ENCODE results near the gene SCNN1A. TPM values are rescaled to one million over a fixed set of nuclear protein-coding genes. Genes with fewer than 3 reads are reported as not detected.
A peak's percentile ranks its signal among the peaks of the same experiment; 100 is the strongest.

The SCNN1A gene
- total and polyA plus RNA-seq, 7 experiments from 2014 or later = 0.22 to 5.3 (median 1.6) TPM

DNA sequence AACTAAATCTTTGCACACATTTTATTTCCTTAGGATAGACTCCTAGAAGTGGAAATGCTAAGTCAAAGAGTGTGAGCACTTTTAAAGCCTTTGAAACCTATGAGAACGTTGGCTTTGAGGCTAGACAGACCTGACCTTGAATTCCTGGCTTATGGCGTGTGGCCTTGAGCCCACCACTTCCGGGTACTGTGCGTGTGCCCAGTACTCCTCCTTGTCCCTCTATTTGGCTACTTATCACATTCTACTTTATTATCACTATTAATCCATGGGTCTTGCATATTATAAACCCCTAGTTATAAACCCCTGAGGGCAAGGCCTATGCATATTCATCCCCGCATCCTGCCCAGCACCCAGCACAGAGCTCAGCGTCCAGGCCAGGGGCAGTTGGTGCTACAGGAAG, 43.4 kb upstream of the SCNN1A start:
- H3K9me3 Mint-ChIP-seq = no peaks in the 10 kb centered on the region
- Histone ChIP-seq H3K4me3 (ENCODE audit: low read length) (no peak overlapping the region), H3K9me3 (ENCODE audit: control insufficient read depth in 2 of 3, low read length in 3 of 3) (no peaks in the 10 kb centered on the region), H3K36me3 (ENCODE audit: control insufficient read depth in 2 of 3, insufficient read depth in 3 of 3, low read length in 3 of 3) (no peaks in the 10 kb centered on the region), H3K4me1 (ENCODE audit: control insufficient read depth in 2 of 2, insufficient read depth in 2 of 2, low read length in 2 of 2) (peaks cover 7% of the 10 kb centered on the region in 2 donors), H3K27me3 (ENCODE audit: control insufficient read depth in 2 of 2, insufficient read depth in 2 of 2, low read length in 2 of 2) (no peaks in the 10 kb centered on the region), H3K27ac (ENCODE audit: low read depth, low read length) (no peak overlapping the region)
- no peak overlapping the region for H3K4me3 Mint-ChIP-seq
- peaks cover 7 to 14% (median 8%) of the 10 kb centered on the region in 7 donors for H3K4me1 Mint-ChIP-seq
- no peaks in the 10 kb centered on the region for H3K36me3 Mint-ChIP-seq
- ATAC-seq (no peak), DNase-seq (no peak)
- ChIA-PET CTCF (interaction anchor here (1.3 kb wide), 1 partner anchor 47 kb away, joined by 10 read pairs; no protein-coding TSS in a partner anchor), POLR2A (interaction anchor here (0.6 kb wide), 1 partner anchor 21 kb away, joined by 5 read pairs; no protein-coding TSS in a partner anchor)
- peaks cover 0 to 8% (median 0%) of the 10 kb centered on the region in 5 donors for H3K27me3 Mint-ChIP-seq
- no peak overlapping the region for H3K27ac Mint-ChIP-seq
- intact Hi-C loops (cut with micrococcal nuclease) = no loop called here

DNA sequence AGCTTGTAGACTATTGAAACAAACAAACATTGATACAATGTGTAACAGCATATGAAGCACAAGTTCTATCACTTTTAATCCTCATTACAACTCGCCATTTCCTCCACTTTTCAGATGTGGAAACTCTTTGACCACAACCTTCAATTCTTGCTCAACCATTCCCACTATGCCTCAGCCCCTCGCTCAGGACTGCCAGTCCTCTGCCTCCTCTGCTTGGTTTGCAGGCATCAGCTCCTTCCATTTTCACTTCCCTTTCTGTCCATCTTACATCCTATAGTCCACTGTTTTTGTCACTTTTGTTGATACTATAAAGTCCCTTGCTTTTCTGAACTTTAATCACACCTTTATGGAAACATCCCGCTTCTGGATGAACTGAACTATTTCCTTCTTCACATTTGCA, 41.2 kb upstream of the SCNN1A start:
- Mint-ChIP-seq H3K4me3 (no peak overlapping the region), H3K36me3 (no peaks in the 10 kb centered on the region), H3K27ac (no peak overlapping the region), H3K4me1 (peaks cover 0 to 14% (median 4%) of the 10 kb centered on the region in 7 donors), H3K9me3 (no peaks in the 10 kb centered on the region), H3K27me3 (peaks cover 0 to 8% (median 0%) of the 10 kb centered on the region in 5 donors)
- H3K36me3 ChIP-seq (ENCODE audit: control insufficient read depth in 2 of 3, insufficient read depth in 3 of 3, low read length in 3 of 3) = no peaks in the 10 kb centered on the region
- no peaks in the 10 kb centered on the region for H3K4me1 ChIP-seq (ENCODE audit: control insufficient read depth in 2 of 2, insufficient read depth in 2 of 2, low read length in 2 of 2)
- POLR2A ChIA-PET = interaction anchor here (0.6 kb wide), 1 partner anchor 158 kb away, joined by 4 read pairs; no protein-coding TSS in a partner anchor
- ATAC-seq (peak; percentile 67), DNase-seq (no peak)
- CTCF ChIA-PET = no interaction called here
- H3K4me3 ChIP-seq (ENCODE audit: low read length) = no peak overlapping the region
- H3K9me3 ChIP-seq (ENCODE audit: control insufficient read depth in 2 of 3, low read length in 3 of 3) = no peaks in the 10 kb centered on the region
- H3K27me3 ChIP-seq (ENCODE audit: control insufficient read depth in 2 of 2, insufficient read depth in 2 of 2, low read length in 2 of 2) = no peaks in the 10 kb centered on the region
- intact Hi-C loops (cut with micrococcal nuclease) = no loop called here
- no peak overlapping the region for H3K27ac ChIP-seq (ENCODE audit: low read depth, low read length)

DNA sequence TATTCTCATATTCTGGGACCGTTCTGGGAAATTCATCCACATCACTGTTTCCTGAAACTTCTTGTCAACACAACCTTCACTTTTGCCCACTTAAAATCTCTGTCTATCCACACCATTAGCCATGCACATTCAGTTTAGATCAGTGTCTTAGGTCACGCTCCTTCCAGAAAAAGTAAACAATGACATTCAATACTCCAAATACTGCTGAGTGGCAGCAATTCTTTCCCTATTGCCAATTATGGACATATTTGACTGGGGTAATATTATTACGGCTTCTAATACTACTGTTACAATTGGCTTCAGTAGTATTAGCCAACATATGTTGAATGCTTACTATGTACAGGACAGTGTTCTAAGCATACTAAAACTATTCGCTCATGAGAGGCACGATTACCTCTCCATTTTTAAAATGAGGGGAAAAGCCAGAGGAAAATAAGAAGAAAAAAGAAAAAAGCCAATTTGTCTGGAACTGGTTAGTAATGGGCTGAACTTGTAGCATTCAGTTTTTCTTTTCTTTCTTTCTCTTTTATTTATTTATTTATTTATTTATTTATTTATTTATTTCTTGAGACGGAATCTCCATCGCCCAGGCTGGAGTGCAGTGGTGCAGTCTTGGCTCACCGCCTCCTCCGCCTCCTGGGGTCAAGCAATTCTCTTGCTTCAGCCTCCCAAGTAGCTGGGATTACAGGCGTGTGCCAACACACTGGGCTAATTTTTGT, 32.0 kb upstream of the SCNN1A start:
- Histone ChIP-seq H3K27me3 (ENCODE audit: control insufficient read depth in 2 of 2, insufficient read depth in 2 of 2, low read length in 2 of 2) (no peaks in the 10 kb centered on the region), H3K36me3 (ENCODE audit: control insufficient read depth in 2 of 3, insufficient read depth in 3 of 3, low read length in 3 of 3) (no peaks in the 10 kb centered on the region), H3K4me1 (ENCODE audit: control insufficient read depth in 2 of 2, insufficient read depth in 2 of 2, low read length in 2 of 2) (no peaks in the 10 kb centered on the region), H3K27ac (ENCODE audit: low read depth, low read length) (no peak overlapping the region), H3K4me3 (ENCODE audit: low read length) (no peak overlapping the region), H3K9me3 (ENCODE audit: control insufficient read depth in 2 of 3, low read length in 3 of 3) (no peaks in the 10 kb centered on the region)
- ChIA-PET POLR2A (no interaction called here), CTCF (no interaction called here)
- intact Hi-C loops (cut with micrococcal nuclease) = no loop called here
- H3K36me3 Mint-ChIP-seq = no peaks in the 10 kb centered on the region
- no peak overlapping the region for H3K27ac Mint-ChIP-seq
- peaks cover 0 to 37% (median 0%) of the 10 kb centered on the region in 5 donors for H3K27me3 Mint-ChIP-seq
- ATAC-seq = no peak
- no peak overlapping the region for H3K4me3 Mint-ChIP-seq
- peaks cover 0 to 3% (median 0%) of the 10 kb centered on the region in 7 donors for H3K4me1 Mint-ChIP-seq
- H3K9me3 Mint-ChIP-seq = peaks cover 0 to 5% (median 0%) of the 10 kb centered on the region in 11 donors
- no peak for DNase-seq

DNA sequence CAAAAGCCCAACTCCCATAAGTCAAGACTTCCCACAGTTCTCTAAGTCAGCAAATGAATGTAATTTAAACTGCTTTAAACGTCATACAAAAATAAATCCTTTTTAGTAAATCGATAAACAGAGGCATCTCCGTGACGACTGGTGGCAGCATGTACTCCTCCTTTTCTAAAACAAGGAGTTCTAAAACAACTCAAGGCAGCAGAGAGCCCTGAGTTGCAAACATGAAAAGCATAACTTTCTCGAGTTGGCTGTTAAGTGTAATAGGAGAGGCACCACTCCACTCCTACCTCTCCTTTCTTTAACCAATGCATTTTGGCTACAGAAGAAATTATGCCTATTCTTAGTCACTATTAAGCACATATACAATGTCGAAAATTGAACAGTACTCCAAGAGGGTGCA, 30.6 kb upstream of the SCNN1A start:
- Mint-ChIP-seq H3K27ac (no peak overlapping the region), H3K27me3 (peaks cover 0 to 37% (median 0%) of the 10 kb centered on the region in 5 donors), H3K4me3 (no peak overlapping the region), H3K9me3 (peaks cover 0 to 5% (median 0%) of the 10 kb centered on the region in 11 donors), H3K36me3 (no peaks in the 10 kb centered on the region), H3K4me1 (peaks cover 0 to 3% (median 0%) of the 10 kb centered on the region in 7 donors)
- ATAC-seq (no peak), DNase-seq (no peak)
- intact Hi-C loops (cut with micrococcal nuclease) = no loop called here
- POLR2A ChIA-PET = no interaction called here
- Histone ChIP-seq H3K4me1 (ENCODE audit: control insufficient read depth in 2 of 2, insufficient read depth in 2 of 2, low read length in 2 of 2) (no peaks in the 10 kb centered on the region), H3K27me3 (ENCODE audit: control insufficient read depth in 2 of 2, insufficient read depth in 2 of 2, low read length in 2 of 2) (no peaks in the 10 kb centered on the region), H3K4me3 (ENCODE audit: low read length) (no peak overlapping the region), H3K9me3 (ENCODE audit: control insufficient read depth in 2 of 3, low read length in 3 of 3) (no peaks in the 10 kb centered on the region), H3K36me3 (ENCODE audit: control insufficient read depth in 2 of 3, insufficient read depth in 3 of 3, low read length in 3 of 3) (no peaks in the 10 kb centered on the region), H3K27ac (ENCODE audit: low read depth, low read length) (no peak overlapping the region)
- CTCF ChIA-PET = no interaction called here

DNA sequence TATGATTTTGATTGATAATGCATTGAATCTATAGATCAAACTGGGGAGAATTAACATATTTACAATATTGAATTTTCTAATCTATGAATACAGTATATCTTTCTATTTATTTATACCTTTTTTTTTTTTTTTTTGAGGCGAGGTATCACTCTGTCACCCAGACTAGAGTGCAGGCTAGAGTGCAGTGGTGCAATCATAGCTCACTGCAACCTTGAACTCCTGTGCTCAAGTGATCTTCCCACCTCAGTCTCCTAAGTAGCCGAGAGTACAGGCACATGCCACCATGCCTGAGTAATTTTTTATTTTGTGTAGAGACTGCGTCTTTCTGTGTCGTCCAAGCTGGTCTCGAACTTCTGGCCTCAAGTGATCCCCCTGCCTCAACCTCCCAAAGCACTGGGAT, 29.0 kb upstream of the SCNN1A start:
- Histone ChIP-seq H3K9me3 (ENCODE audit: control insufficient read depth in 2 of 3, low read length in 3 of 3) (no peaks in the 10 kb centered on the region), H3K27ac (ENCODE audit: low read depth, low read length) (no peak overlapping the region), H3K4me1 (ENCODE audit: control insufficient read depth in 2 of 2, insufficient read depth in 2 of 2, low read length in 2 of 2) (no peaks in the 10 kb centered on the region), H3K27me3 (ENCODE audit: control insufficient read depth in 2 of 2, insufficient read depth in 2 of 2, low read length in 2 of 2) (no peaks in the 10 kb centered on the region), H3K4me3 (ENCODE audit: low read length) (no peak overlapping the region), H3K36me3 (ENCODE audit: control insufficient read depth in 2 of 3, insufficient read depth in 3 of 3, low read length in 3 of 3) (no peaks in the 10 kb centered on the region)
- H3K9me3 Mint-ChIP-seq = peaks cover 0 to 4% (median 0%) of the 10 kb centered on the region in 11 donors
- H3K27me3 Mint-ChIP-seq = peaks cover 0 to 24% (median 0%) of the 10 kb centered on the region in 5 donors
- POLR2A ChIA-PET = interaction anchor here (0.7 to 0.8 kb wide), 2 partner anchors 44 to 58 kb away, joined by 3 read pairs; no protein-coding TSS in a partner anchor
- no peak for DNase-seq
- no peak overlapping the region for H3K27ac Mint-ChIP-seq
- CTCF ChIA-PET = no interaction called here
- H3K4me3 Mint-ChIP-seq = no peak overlapping the region
- intact Hi-C loops (cut with micrococcal nuclease) = no loop called here
- peaks cover 0 to 3% (median 0%) of the 10 kb centered on the region in 7 donors for H3K4me1 Mint-ChIP-seq
- H3K36me3 Mint-ChIP-seq = no peaks in the 10 kb centered on the region
- no peak for ATAC-seq

DNA sequence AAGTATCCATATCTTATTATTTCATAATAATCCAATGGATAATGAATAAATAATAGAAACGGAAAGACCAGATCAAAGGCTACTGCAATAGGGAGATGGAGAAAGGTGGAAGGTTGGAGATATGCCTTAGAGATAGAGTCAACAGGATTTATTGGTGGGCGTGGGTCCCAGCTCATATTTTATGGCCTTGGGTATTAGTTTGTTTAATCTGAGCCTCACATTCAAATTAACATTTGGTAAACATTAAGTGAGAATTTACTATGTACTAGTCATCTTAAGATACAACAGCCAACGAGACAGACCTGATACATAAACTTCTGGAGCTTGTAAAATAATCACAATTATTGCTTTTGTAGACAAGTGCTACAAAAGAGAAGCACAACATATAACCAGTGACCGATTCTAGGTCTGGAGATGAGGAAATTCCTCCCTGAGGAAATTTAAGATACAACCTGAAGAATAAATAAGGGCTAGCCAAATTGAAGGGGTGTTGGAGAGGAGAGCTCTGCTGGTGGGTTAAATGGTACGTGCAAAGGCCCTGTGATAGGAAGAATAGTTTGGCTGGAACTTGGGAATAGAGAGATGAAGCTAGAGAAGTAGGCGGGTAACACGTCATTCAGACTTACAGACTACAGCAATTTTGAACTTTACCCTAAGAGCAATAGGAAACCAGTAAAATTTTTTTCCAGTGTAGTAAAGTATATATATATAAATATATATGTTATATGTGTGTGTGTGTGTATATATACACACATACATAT, 24.7 kb upstream of the SCNN1A start:
- intact Hi-C loops (cut with micrococcal nuclease) = no loop called here
- Mint-ChIP-seq H3K4me1 (no peaks in the 10 kb centered on the region), H3K9me3 (peaks cover 0 to 1% (median 0%) of the 10 kb centered on the region in 11 donors), H3K27me3 (peaks cover 0 to 18% (median 0%) of the 10 kb centered on the region in 5 donors), H3K27ac (peak overlapping the region in 1 of 9 donors; percentile 23), H3K4me3 (no peak overlapping the region), H3K36me3 (no peaks in the 10 kb centered on the region)
- POLR2A ChIA-PET = no interaction called here
- H3K9me3 ChIP-seq (ENCODE audit: control insufficient read depth in 2 of 3, low read length in 3 of 3) = no peaks in the 10 kb centered on the region
- DNase-seq (no peak), ATAC-seq (no peak)
- CTCF ChIA-PET = interaction anchor here (0.7 kb wide), 1 partner anchor 78 kb away, joined by 7 read pairs; no protein-coding TSS in a partner anchor
- no peak overlapping the region for H3K4me3 ChIP-seq (ENCODE audit: low read length)
- no peak overlapping the region for H3K27ac ChIP-seq (ENCODE audit: low read depth, low read length)
- no peaks in the 10 kb centered on the region for H3K4me1 ChIP-seq (ENCODE audit: control insufficient read depth in 2 of 2, insufficient read depth in 2 of 2, low read length in 2 of 2)
- no peaks in the 10 kb centered on the region for H3K36me3 ChIP-seq (ENCODE audit: control insufficient read depth in 2 of 3, insufficient read depth in 3 of 3, low read length in 3 of 3)
- no peaks in the 10 kb centered on the region for H3K27me3 ChIP-seq (ENCODE audit: control insufficient read depth in 2 of 2, insufficient read depth in 2 of 2, low read length in 2 of 2)

Measured in naive thymus-derived CD4-positive, alpha-beta T cell (primary cell).